ENCODE measurements around the gene FAM161A.
A peak's percentile ranks its signal among the peaks of the same experiment; 100 is the strongest.
"Not testable (repeated sequence)": the region's sequence is repeated elsewhere in the genome, so short reads cannot be mapped to it uniquely, and the experiment has no call there.

Gene FAM161A, protein sequence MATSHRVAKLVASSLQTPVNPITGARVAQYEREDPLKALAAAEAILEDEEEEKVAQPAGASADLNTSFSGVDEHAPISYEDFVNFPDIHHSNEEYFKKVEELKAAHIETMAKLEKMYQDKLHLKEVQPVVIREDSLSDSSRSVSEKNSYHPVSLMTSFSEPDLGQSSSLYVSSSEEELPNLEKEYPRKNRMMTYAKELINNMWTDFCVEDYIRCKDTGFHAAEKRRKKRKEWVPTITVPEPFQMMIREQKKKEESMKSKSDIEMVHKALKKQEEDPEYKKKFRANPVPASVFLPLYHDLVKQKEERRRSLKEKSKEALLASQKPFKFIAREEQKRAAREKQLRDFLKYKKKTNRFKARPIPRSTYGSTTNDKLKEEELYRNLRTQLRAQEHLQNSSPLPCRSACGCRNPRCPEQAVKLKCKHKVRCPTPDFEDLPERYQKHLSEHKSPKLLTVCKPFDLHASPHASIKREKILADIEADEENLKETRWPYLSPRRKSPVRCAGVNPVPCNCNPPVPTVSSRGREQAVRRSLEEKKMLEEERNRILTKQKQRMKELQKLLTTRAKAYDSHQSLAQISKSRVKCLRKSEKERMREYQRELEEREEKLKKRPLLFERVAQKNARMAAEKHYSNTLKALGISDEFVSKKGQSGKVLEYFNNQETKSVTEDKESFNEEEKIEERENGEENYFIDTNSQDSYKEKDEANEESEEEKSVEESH

DNA sequence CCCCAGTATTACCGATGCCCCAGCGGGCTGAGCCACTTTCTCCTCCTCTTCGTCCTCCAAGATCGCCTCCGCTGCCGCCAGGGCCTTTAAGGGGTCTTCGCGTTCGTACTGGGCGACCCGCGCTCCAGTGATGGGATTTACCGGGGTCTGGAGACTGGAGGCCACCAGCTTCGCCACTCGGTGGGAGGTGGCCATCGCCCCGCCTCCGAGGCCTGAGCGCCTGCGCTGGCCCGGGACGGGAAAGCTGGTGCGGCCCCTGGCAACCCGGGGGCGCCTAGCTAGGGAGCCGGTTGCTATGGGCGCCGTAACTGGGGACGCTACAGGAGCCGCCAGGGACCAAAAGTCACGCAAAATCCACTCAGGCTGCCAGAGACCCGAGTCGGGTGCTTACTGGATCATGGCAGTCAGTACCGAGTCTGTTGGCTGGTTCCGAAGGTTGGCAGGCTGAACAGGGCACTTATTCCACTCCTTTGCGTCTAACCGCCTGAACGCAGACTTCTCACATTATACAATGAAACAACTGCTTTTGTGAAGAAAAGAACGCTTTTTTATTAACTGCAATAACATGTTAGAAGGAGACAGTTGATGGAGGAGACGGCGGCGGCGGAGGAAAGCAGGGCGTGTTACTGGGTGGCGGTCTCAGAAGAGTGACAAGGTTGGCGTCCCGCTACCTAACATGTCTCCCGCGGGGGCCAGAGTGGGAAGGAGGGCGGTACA is at the start of gene FAM161A:
Gene FAM161A (minus strand): TSS at position 214 of the 717 bp plus-strand sequence. CDS start 19 bp downstream, at position 195.
- DNase-seq = peak; percentile 54 to 60

DNA sequence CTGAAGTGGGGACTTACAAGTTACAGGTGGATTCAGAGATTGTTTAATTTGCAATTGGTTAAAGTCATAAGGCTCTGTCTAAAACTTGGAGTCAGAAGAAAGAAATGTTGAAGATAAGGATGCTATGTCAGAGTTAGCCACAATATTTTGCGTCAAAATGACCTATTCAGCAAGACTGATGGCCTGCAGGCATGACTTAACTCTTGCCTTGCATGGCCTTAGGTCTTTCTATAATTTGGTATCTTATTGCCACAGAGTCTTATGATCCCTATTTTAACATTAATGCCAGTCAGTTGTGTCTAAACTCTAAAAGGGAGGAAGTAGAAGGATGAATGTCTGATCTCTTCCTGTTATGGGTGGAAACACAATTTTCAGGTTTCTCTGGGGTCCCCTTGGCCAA is 46.4 kb upstream of the FAM161A start:
- no peak for DNase-seq

DNA sequence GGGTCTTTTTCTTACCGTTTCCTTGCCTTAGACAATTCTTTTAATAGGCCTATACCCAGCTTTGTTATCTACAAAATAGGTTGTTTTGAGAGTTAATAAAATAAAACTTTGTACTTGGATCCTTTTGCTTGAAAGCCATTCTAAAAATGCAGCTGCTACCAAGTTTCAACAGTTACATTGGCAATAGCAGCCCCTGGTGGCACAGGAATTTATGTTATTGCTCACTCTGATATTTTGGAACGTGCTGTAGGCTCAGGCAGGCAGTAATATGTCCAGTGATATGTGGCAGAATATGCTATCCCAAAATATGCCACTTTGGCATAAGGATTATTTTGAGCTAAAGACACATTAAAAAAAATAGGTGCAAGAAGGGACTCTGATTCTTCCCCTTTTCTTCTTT is 45.0 kb upstream of the FAM161A start:
- DNase-seq = no peak

DNA sequence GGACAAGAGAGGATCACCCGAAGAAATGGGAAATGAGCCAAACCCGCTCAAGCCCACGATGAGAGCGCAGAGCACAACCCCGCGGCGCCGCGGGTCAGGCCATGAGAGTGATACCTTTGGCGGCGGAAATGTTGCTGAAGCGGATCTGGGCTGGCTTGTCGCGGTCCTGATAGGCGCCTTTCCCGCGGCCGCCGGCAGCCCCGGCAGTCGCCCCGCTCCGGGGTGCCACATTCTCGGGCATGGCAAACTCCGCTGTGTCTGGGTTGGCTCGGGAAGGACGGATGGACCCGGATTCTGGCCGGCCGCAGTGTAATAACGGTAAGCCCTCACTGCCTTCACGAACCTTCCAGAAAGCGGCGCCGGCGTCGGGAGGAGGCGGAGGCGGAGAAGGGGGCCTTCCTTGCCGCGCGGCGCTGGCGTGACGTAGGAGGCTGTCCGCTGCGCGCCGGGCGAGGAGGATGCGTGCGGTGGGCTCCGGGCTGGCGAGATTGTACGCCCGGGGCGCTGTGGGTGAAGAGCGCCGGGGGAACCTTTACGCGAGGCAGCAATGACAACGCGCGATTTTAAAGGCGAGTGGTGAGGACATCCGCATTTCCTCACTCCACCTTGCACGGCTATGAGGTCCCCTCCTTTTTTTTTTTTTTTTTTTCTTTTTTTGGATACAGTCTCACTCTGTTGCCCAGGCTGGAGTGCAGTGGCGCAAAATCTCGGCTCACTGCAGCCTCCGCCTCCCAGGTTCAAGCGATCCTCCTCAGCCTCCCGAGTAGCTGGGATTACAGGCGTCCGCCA is 34.6 kb upstream of the FAM161A start, which contains the start of gene CCT4:
Gene CCT4 (minus strand): TSS at position 390 of the 789 bp plus-strand sequence. CDS start 149 bp downstream, at position 241.
- peak; percentile 82 for DNase-seq

DNA sequence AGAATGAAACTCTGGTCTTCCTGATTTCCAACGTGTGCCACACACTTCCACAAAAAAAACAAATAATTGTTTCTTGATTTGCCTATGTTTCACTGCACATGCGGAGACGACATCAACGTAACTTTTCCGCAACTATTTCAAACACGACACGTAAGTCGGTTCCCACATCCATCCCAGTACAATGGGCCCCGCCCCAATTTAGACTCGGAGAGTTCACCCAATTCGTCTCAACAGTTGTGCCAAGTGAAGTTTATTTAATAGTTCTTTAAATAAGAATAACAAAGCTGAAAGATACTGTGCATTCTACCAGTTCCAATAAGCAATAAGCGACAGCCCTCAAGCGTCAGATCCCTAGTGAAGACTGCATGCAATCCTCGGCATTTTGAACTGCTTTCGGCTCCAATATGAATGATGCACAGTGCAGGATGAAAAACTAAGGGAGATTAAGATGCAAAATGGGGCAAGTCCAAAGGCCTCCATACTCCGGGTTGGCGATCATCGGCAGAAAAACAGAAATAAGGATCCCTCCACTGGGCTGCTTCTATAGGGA is 33.9 kb upstream of the FAM161A start:
- no peak for DNase-seq

DNA sequence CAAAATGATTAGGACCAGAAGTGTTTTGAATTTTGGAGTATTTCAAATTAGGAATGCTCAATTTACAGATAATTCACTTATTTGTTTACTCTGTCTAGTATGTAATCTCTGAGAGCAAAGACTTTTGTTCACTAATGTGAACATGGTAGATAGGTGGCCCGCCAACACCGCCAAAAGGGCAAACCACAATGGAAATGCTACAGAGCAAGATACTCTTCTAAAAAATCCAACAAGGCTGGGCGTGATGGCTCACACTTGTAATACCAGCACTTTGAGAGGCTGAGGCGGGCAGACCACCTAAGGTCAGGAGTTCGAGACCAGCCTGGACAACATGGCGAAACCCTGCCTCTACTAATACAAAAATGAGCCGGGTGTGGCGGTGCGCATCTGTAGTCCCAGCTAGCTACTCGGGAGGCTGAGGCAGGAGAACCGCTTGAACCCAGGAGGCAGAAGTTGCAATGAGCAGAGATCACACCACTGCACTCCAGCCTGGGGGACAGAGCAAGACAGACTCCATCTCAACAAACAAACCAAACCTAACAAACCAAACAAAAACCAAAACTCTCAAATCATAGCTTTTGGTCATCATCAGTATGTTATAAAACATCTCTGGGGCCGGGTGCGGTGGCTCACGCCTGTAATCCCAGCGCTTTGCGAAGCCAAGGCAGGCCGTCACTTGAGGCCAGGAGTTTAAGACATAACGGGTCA is 32.2 kb upstream of the FAM161A start:
- no peak for DNase-seq

DNA sequence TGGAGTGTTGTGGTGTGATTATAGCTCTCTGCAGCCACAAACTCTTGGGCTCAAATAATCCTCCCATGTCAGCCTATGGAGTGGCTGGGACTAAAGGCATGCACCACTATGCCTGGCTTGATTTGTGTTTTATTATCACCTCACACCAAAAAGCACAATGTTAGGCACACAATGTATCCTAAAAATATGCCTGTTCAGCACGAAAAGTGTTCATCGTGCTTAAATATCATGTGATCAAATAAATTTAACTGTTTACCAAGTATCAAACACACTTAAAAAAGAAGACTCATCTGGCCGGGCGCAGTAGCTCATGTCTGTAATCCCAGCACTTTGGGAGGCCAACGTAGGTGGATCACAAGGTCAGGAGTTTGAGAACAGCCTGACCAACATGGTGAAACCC is 29.0 kb upstream of the FAM161A start:
- DNase-seq = no peak

DNA sequence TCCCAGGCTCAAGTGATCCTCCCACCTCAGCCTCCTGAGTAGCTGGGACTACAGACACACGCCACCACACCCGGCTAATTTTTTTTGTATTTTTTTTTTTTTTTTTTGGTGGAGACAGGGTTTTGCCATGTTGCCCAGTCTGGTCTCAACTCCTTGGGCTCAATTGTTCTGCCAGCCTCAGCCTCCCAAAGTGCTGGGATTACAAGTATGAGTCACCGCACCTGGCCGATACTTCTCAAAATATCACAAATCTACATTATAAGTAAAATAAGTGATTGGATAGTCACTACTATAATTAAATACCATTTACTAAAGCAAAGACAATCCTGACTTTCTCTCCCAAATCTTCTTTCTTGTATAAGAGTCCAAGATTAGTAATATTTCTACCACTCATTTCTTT is 25.5 kb upstream of the FAM161A start:
- DNase-seq = not testable (repeated sequence)

DNA sequence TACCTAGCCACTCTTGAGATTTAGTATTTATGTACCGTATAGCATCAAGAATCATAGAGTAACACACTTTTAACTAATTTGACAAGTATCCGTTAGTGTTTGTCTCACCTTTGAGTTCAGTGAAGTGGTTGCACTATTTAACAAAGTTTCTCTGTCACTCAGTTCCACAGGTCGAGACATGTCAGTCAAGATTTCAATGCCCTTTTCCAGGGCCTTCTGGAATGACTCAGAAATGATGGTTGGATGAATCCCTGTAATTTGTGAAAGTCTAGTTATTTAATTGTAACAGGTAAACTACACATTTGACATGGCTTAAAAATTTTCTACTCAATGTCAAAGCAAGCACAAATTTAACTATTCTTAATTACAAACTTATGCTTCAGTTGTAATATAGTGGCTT is 24.9 kb upstream of the FAM161A start:
- DNase-seq = no peak

DNA sequence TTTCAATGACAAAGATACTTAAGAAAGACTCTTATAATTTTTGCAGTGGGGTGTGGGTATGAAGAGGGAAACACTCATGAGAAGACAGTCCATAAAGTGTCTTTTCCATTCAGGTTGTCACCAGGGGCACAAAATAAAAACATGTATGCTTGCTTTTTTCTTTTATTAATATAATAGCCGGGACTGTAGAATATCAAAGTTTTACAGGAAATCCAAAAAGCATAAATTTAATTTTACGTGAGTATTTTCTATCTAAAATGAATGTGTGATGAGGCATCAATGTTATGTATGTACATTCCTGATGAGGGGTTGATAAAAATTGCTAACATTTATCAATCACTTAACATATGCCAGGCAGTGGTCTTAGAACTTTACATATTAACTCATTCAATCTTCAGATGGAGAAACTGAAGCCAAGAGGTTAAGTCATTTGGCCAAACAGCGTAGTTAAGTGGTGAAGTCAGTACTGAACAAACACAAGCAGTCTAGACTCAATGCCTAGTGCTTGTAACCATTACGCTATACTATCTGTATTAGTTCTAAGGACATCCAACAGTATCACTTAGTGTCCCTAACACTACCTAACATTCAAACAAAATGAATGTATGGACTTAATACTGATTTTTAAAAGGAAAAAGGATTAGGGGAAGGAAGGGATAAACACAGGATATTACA is 23.8 kb upstream of the FAM161A start:
- DNase-seq = no peak

DNA sequence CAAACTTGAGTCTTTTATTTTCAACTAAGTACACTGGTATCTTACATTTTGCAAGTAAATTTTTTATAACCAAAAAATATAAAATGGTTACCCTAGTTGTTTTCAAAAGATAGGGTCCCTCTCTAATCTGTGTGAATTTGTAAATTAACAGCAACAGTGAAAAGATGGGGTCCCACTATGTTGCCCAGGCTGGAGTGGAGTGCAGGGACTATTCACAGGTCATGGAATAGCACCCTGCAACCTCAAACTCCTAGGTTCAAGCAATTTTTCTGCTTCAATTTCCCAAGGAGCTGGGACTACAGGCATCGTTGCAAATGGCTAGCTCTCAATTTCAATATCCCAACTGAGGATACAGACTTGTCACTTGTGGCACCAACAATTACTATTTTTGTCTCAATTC is 22.5 kb upstream of the FAM161A start:
- no peak for DNase-seq

DNA sequence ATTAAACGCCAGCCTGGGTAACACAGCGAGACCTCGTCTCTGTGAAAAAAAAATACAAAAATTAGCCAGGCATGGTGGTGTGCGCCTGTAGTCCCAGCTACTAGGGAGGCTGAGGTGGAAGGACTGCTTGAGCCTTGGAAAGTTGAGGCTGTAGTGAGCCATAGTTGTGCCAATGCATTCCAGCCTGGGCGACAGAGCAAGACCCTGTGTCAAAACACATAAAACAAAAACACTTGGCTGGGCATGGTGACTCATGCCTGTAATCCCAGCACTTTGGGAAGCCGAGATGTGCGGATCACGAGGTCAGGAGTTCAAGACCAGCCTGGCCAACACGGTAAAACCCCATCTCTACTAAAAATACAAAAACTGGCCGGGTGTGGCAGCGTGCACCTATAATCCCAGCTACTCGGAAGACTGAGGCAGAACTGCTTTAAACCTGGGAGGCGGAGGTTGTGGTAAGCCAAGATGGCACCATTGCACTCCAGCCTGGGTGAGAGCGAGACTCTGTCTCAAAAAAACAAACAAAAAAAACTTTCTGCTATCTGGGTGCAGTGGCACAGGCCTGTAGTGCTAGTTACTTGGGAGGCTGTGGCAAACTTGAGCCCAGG is 12.7 kb upstream of the FAM161A start:
- not testable (repeated sequence) for DNase-seq

DNA sequence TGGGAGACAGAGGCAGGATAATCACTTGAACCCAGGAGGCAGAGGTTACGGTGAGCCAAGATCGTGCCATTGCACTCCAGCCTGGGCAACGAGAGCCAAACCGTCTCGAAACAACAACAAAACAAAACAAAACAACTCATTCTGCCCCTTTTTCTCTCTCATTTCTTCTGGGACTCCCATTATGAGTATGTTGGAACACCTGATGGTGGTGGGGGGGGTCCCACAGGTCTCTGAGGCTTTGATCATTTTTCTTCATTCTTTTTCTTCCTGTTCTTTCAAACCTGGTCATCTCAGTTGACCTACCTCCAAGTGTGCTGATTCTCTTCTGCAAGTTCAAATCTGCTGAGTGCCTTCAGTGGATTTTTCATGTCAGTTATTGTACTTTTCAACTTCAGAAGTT is 8.2 kb upstream of the FAM161A start:
- DNase-seq = no peak

DNA sequence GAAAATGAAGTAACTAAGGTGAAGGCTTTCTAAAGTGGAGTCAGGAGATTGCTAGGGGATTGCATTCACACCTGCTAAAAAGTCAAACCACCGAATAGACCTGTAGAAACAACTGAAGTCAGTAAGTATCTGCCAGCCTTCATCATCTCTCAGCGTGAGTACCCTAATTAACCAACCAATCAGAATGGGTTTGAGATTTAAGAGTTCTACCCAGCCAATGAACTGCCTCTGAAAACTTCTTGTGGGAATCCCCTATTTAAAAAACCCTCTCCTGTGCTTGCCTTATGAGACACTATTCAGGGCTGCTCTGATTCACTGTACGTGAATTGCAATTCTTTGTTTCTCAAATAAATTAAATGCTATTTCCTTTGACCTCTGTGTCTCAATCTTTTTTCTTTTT is 3.4 kb upstream of the FAM161A start:
- DNase-seq = no peak

DNA sequence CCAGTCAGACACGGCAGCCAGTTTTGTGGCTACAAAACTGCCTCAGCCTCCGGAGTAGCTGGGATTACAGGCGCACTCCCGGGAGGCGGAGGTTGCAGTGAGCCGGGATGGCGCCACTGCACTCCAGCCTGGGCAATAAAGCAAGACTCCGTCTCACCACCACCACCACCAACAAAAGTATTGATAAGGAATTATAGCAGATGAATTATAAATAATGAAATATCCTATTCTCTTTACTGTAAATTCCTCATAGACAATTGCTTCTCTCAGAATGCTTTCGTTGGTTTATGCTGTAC is 1.4 kb upstream of the FAM161A start:
- no peak for DNase-seq

DNA sequence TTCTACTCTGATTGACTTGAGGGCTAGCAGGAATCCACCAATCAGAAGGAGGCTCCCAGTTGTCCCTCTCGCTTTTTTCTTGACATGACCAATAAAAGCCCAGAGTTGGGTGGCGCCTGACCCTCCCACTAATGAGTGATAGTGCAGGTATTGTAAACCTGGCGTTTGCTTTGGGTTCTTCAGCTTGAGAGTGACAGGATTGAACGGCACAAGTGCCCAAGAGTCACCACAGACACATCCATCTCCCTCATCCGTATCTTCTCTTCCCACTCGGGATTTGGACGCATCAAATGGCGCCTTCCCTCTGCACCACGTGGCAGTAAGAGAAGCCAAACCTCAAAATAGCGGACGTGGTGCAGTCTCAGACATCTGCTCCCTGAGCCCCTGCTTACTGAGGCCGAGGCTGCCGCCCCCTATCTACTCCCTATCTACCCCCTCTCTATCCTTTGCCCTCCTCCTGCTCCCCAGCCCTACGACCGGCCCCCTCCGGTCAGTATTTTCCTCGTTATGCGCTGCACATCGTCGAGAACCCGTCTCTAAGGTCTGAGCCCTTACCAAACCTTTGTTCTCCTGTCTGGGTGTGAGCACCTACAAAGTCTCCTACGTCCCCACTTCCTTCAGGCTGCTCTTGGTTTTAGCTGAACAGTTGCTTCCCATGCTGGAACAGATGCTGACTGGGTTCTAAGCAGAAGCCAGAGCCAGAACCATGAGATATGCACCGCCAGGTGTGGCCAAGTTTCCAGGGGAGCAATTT is 881 bp upstream of the FAM161A start:
- peak; percentile 86 to 90 for DNase-seq

DNA sequence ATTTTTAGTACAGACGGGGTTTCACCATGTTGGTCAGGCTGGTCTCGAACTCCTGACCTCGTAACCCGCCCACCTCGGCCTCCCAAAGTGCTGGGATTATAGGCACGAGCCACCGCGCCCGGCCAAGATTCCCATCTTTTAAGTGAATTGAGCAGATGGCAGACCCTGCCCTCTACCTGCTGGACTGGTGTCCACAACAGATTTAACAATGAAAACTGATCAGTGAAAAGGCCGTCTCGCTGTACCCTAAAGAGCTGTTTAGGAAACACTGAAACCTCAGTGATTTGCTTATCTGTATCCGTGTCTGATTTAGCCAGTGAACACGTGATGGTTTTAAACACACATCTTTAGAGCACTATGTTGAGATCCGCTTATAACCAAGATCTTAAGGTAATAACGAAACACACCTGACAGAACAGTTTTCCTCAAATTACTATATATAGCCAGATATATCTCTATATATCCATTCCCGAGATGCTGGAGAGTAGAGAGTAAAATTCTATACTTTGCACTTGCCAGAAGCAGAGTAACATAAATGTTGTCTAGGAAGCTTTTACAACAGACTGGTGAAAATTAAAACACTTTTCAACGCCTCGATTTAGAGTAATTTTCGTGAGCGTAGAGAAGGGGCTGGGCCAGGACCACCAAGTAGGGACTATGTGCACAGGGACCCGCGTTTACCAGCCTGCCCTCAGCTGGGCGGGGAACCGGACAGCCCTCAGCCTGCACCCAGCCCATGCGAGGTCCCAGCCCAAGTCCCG is 594 bp downstream of the FAM161A start:
- no peak for DNase-seq

DNA sequence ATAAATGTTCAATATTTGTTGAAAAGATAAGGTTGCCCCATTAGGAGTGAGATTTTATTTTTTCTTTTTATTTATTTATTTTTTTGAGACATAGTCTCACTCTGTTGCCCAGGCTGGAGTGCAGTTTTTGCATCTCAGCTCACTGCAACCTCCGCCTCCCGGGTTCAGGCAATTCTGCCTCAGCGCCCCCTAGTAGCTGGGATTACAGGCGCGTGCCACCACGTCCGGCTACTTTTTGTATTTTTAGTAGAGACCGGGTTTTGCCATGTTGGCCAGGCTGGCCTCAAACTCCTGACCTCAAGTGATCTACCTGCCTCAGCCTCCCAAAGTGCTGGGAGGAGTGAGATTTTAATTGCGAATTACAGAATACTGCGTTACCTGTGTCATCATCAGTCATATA is 2.6 kb downstream of the FAM161A start:
- not testable (repeated sequence) for DNase-seq

DNA sequence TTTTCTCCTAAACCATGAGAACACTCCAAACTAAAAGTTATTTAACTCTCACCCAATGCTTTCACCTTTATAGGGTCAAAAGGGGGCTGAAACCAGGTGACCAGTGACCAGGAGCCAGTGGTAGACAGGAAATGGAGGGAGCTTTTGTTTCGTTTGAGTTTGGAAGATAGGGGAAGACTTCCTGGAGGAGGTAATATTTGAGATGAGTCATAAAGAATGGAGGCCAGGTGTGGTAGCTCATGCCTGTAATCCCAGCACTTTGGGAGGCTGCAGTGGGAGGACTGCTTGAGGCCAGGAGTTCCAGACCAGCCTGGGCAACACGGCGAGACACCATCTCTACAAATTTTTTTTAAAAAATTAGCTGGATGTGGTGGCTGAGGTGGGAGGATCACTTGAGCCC is 8.5 kb downstream of the FAM161A start:
- no peak for DNase-seq

Measured in activated CD4-positive, alpha-beta T cell treated with anti-CD3 and anti-CD28 coated beads, Interleukin-2, amount 50 U/mL, for 4 hours (primary cell).